ENCODE data around the gene SNAPC2. TPM values are rescaled to one million over a fixed set of nuclear protein-coding genes. Genes with fewer than 3 reads are reported as not detected.
A peak's percentile ranks its signal among the peaks of the same experiment; 100 is the strongest.

Gene SNAPC2
- total and polyA plus RNA-seq, 2 of the 13 experiments (the other 11 are each of a cell fraction or from before 2014, with no cell fraction given): 10.2 to 12.7 TPM

GRCh38 chr19:7908078-7908699, 11.9 kb upstream of the SNAPC2 start (continued):
- TF ChIP-seq ZUFSP (CRISPR knock-in tag; IDR thresholded peaks at IDR 0.05; ENCODE audit: borderline replicate concordance) (no peak), ZNF775 (CRISPR knock-in tag; IDR thresholded peaks at IDR 0.05; ENCODE audit: borderline replicate concordance) (no peak), ZNF546 (CRISPR knock-in tag; conservative IDR thresholded peaks at IDR 0.05) (no peak)

- TF ChIP-seq TFDP1 (CRISPR knock-in tag; IDR thresholded peaks at IDR 0.05; ENCODE audit: borderline replicate concordance) (no peak), AGO2 (optimal IDR thresholded peaks at IDR 0.05; ENCODE audit: low read depth, low read length) (peak; percentile 57), ZNF230 (CRISPR knock-in tag; IDR thresholded peaks at IDR 0.05) (no peak), ZFP37 (CRISPR knock-in tag; IDR thresholded peaks at IDR 0.05; ENCODE audit: borderline replicate concordance) (no peak), RBFOX2 (IDR thresholded peaks at IDR 0.05; ENCODE audit: low read depth, low read length) (peak; percentile 52), UBTF (CRISPR knock-in tag; IDR thresholded peaks at IDR 0.05) (no peak)
- no peak for FAIRE-seq
- Histone ChIP-seq H3K9me3 (ENCODE audit: low read length) (no peaks in the 10 kb centered on the region), H3K27me3 (ENCODE audit: control insufficient read depth in 1 of 2, insufficient read depth in 2 of 2, low read length in 2 of 2) (no peaks in the 10 kb centered on the region; a peak in 1 of 5 replicates), H3K27ac (ENCODE audit: extremely low read length, insufficient read depth, low read length) (no peak overlapping the region), H3K79me2 (ENCODE audit: insufficient read depth, low read length) (peaks cover 23% of the 10 kb centered on the region), H3K9ac (ENCODE audit: insufficient read depth, low read depth, low read length) (no peak overlapping the region), H3K4me1 (ENCODE audit: insufficient read depth, low read length) (peaks cover 21% of the 10 kb centered on the region), H3K4me2 (ENCODE audit: low read depth, low read length) (no peak overlapping the region), H3K4me3 (replicated peaks in 1 of 3; ENCODE audit: insufficient read depth in 1 of 3, low read depth in 2 of 3, low read length in 3 of 3) (no peak overlapping the region), H2AFZ (ENCODE audit: low read length) (no peak overlapping the region), H3K36me3 (replicated peaks in 1 of 2; ENCODE audit: control insufficient read depth in 1 of 2, insufficient read depth in 2 of 2, low read length in 2 of 2) (peaks cover 4 to 28% of the 10 kb centered on the region in 2 experiments; a peak in 4 of 5 replicates), H4K20me1 (ENCODE audit: insufficient read depth, low read length) (peaks cover 13% of the 10 kb centered on the region; the same call in 1 of the 2 replicates)
- ATAC-seq: 0 out of 3 replicates have a peak, but pooled peaks have one; percentile 3
- POLR2A ChIA-PET: interaction anchor here (1.0 to 3.4 kb wide), 2 partner anchors 10 to 40 kb away, joined by 3 to 24 read pairs; partner anchors contain the start of gene SNAPC2
- in situ Hi-C loops (cut with HindIII; ENCODE audit: extremely low pct_ligation_motif_present, low pct_unique_long_range_greater_than_20kb): no loop called here
- CTCF ChIA-PET (ENCODE audit: low intra/inter-chr PET ratio, low total read pairs): no interaction called here
- WGBS (ENCODE audit: low lambda C conversion rate): 98% methylated on average over 13 of the region's 19 CpGs
- BruUV-seq (replicated peaks): no TSS peak
- DNase-seq (ENCODE audit: low spot score): no peak
- intact Hi-C loops (cut with micrococcal nuclease; ENCODE audit: unreplicated experiment): no loop called here
These were observed 11.2 kb upstream of the SNAPC2 start for GRCh38 chr19:7908742-7909461.
